ENCODE data around the gene PPP1R12C.

The PPP1R12C gene

GRCh38 chr19:55146705-55147273 lies 29.4 kb upstream of the PPP1R12C start:
- no peak for DNase-seq (ENCODE audit: low spot score)

DNA sequence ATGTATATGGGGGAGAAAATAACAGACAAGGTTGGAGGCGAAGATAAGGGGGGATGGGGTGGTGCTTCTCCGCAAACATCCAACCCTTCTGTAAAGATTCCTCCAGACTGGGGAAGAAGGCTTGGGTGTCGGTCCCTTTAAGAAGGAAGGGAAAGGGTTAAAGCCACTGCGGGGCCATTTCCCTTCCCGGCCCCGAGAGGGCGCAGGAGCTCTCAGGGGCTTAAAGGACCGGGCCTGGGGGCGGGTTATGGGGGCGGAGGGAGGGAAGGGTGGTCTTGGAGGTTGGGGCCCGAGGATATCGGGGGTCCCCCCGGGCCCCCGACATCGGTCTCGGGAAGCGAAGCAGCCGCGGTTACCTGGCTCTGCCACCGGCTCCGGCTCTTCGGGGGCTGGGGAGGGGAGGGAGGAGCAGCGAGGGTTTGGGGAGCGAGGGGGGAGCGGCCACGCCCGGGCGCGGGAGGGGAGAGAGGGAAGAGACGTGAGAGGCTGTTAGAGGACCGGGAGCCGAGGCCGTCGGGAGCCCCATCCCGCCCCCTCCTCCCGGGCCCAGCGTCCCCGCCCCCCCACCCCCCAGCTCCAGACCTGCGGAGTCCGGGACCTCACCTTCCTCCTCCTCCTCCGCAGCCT lies 28.8 kb upstream of the PPP1R12C start:
- peak; percentile 67 for DNase-seq (ENCODE audit: low spot score)

GRCh38 chr19:55145232-55145631 lies 27.8 kb upstream of the PPP1R12C start:
- no peak for DNase-seq (ENCODE audit: low spot score)

DNA sequence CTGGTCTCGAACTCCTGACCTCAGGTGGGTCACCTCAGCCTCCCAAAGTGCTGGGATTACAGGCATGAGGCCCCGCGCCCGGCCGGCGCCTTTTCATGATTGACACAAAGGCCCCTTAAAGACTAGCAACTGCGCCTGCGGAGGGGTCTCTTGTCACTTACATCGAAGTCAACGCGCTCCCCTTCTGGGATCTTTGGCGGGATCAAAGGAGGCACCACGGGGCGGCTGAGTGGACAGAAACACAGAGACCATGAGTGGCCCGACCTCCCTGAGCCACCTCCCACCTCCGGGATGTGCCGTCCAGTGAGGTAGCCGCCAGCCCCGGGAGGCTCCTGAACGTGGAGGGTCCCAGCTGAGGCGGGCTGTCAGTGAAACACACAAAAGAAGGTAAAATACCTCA lies 24.3 kb upstream of the PPP1R12C start:
- DNase-seq (ENCODE audit: low spot score) = no peak

DNA sequence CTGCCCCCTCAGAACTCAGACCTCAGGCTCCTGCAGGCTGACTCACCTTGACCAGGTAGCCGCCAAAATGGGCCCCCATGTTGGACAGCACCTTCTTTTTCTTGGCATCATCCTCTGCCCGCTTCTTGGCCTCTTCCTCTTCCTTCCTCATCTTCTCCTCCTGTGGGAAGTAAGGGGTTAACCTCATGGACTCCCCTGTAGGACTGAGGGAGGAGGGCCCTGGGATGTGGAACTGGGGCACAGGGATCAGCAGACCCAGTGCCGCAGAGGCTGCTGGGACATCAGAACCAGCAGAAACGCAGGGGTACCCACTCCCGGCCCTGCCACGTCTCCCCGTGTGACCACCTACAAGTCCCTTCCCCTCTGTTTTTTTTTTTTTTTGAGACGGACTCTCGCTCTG lies 20.5 kb upstream of the PPP1R12C start:
- no peak for DNase-seq (ENCODE audit: low spot score)

GRCh38 chr19:55136399-55137102 lies 19.1 kb upstream of the PPP1R12C start:
- DNase-seq (ENCODE audit: low spot score) = no peak

DNA sequence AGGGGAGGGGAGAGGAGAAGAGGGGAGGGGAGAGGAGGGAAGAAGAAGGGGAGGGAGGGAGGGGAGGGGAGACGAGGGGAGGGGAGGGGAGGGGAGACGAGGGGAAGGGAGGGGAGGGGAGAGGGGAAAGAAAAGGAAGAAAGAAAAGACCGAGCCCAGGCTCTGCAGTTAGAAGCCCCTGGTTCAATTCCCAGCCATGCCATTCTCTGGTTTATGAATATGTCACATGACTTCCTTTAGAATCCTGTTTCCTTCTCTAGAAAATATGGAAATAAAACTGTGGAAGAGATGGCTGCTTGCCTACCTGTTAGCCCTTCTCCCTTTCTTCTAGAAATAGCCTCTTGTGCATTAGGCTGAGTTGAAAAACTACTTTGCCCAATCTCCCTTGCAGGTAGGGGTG lies 17.3 kb upstream of the PPP1R12C start:
- no peak for DNase-seq (ENCODE audit: low spot score)

- DNase-seq (ENCODE audit: low spot score) = no peak
Measured at GRCh38 chr19:55133639-55134444, 16.4 kb upstream of the PPP1R12C start.

- no peak for DNase-seq (ENCODE audit: low spot score)
Measured at GRCh38 chr19:55132453-55133129, 15.2 kb upstream of the PPP1R12C start.

DNA sequence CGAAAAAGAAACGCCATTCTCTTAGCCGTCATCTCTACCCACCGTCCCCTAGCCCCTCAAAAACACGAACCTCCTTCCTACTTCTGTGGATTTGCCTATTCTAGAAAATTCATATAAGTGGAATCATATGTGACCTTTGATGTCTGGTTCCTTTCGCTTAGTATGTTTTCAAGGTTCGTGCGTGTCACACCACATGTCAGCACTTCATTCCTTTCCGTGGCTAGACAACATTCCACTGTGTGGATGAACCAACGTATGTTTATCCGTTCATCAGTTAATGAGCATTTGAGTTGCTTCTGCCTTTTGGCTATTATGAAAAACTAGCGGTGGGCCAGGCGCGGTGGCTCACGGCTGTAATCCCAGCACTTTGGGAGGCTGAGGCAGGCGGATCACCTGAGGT lies 14.0 kb upstream of the PPP1R12C start:
- DNase-seq (ENCODE audit: low spot score) = no peak

GRCh38 chr19:55119053-55119452 lies 1.6 kb upstream of the PPP1R12C start:
- DNase-seq (ENCODE audit: low spot score) = no peak

GRCh38 chr19:55118401-55118991 lies 1.1 kb upstream of the PPP1R12C start:
- DNase-seq (ENCODE audit: low spot score) = no peak

DNA sequence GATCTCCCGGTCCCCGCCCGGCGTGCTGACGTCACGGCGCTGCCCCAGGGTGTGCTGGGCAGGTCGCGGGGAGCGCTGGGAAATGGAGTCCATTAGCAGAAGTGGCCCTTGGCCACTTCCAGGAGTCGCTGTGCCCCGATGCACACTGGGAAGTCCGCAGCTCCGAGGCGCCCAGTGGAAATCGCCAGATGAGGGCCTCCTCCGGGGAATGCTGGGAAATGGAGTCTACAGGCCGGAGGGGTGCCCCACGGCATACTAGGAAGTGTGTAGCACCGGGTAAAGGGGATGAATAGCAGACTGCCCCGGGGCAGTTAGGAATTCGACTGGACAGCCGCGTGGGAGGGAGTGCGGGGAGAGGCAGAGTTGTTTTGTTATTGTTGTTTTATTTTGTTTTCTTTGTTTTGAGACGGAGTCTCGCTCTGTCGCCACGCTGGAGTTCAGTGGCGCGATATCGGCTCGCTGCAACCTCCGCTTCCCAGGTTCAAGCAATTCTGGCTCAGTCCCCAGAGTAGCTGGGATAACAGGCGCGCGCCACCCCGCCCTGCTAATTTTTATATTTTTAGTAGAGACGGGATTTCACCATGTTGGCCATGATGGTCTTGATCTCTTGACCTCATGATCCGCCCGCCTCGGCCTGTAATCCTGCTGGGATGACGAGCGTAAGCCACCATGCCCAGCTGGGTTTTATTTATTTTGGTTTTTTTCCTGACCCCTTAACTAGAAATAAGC lies 390 bp upstream of the PPP1R12C start:
- peak; percentile 97 for DNase-seq (ENCODE audit: low spot score)

GRCh38 chr19:55116232-55116858 lies 1.1 kb downstream of the PPP1R12C start:
- DNase-seq (ENCODE audit: low spot score) = peak; percentile 63

DNA sequence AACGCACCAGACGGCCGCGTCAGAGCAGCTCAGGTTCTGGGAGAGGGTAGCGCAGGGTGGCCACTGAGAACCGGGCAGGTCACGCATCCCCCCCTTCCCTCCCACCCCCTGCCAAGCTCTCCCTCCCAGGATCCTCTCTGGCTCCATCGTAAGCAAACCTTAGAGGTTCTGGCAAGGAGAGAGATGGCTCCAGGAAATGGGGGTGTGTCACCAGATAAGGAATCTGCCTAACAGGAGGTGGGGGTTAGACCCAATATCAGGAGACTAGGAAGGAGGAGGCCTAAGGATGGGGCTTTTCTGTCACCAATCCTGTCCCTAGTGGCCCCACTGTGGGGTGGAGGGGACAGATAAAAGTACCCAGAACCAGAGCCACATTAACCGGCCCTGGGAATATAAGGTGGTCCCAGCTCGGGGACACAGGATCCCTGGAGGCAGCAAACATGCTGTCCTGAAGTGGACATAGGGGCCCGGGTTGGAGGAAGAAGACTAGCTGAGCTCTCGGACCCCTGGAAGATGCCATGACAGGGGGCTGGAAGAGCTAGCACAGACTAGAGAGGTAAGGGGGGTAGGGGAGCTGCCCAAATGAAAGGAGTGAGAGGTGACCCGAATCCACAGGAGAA lies 1.9 kb downstream of the PPP1R12C start:
- no peak for DNase-seq (ENCODE audit: low spot score)

DNA sequence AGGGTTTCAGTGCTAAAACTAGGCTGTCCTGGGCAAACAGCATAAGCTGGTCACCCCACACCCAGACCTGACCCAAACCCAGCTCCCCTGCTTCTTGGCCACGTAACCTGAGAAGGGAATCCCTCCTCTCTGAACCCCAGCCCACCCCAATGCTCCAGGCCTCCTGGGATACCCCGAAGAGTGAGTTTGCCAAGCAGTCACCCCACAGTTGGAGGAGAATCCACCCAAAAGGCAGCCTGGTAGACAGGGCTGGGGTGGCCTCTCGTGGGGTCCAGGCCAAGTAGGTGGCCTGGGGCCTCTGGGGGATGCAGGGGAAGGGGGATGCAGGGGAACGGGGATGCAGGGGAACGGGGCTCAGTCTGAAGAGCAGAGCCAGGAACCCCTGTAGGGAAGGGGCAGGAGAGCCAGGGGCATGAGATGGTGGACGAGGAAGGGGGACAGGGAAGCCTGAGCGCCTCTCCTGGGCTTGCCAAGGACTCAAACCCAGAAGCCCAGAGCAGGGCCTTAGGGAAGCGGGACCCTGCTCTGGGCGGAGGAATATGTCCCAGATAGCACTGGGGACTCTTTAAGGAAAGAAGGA lies 2.8 kb downstream of the PPP1R12C start:
- no peak for DNase-seq (ENCODE audit: low spot score)

DNA sequence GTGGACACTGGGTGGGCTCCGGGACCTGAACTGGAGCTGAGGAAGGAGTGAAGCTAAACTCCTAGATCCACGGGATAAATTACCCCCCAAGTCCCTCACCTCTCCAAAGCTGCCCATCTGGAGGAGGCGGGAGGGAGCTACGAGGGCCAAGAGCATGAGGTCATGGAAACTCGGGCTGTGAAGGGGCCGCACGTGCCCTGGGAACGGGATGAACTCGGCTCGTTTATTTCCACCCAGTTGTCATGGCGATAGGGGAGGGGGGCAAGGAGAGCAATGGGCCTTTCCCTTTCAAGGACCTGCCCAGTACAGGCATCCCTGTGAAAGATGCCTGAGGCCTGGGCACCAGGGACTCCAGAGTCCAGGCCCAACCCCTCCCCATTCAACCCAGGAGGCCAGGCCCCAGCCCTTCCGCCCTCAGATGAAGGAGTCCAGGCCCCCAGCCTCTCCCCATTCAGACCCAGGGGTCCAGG lies 3.8 kb downstream of the PPP1R12C start:
- DNase-seq (ENCODE audit: low spot score) = peak; percentile 78

- DNase-seq (ENCODE audit: low spot score) = peak; percentile 75
Measured at GRCh38 chr19:55112777-55113569, 4.5 kb downstream of the PPP1R12C start.
